DMS 273 treated with DMSO at 0.1 percent for 48 hours (cell line): ENCODE measurements around the gene MAFB.
"Not testable (repeated sequence)": the region's sequence is repeated elsewhere in the genome, so short reads cannot be mapped to it uniquely, and the experiment has no call there.

Experiments
- DNase-seq: peaks from one replicate; lab custom pipeline; 2025; lab: John Stamatoyannopoulos, UW

The MAFB gene

DNA sequence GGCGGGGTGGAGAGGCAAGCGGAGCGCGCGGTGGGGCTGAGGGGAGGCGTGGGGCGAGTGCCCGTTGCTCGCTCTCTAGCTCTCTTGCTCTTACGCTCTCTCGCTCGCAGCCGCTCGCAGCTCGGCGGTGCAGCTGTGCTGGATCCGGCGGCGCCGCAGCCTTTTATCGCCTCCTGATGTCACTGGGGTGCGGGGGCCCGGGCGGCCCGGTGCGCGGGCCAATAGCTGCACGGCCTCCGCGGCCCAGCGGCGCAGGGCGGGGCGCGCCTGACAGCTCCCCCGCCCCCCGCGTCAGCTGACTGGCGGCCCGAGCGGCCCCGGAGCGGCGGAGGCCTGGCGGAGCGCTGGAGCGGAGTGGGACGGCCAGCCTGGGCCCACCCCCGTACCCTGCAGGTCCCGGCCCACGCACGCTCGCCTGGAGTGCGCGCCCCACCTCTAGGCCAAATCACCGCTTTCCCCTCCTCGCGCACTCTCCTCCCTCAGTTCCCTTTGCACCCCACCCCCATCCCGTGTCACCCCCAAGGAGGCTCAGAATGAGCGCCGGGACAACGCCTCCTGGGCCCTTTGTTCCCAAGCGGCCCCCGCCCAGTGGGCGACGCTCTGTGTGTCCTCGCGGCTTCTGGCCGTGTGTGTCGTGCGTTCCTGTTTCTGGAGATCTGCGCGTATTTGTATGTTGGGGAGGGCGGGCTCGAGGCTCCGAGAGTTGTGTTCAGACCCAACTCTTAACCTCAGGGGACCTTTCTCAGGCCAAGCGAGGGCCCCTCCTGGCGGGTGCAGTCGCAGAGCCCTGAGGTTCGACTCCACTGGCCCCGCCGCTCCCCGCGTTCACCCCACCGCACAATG lies at the start of gene MAFB:
Gene MAFB (minus strand): TSS at position 137 of the 843 bp plus-strand sequence. CDS start 386 bp downstream, outside the sequence.
- peak; percentile 66 for DNase-seq

DNA sequence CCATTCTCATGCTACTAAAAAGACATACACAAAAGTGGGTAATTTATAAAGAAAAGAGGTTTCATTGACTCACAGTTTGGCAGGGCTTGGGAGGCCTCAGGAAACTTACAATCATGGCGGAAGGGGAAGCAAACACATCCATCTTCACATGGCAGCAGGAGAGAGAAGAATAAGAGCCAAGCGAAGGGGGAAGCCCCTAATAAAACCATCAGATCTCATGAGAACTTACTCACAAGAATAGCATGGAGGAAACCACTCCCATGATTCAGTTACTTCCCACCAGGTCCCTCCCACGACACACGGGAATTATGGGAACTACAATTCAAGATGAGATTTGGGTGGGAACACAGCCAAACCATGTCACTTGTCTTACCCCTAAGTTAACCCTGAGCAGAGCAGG lies 47.4 kb upstream of the MAFB start:
- DNase-seq: not testable (repeated sequence)

- no peak for DNase-seq
Measured at GRCh38 chr20:40728996-40729395, 40.0 kb upstream of the MAFB start.

- no peak for DNase-seq
Measured at GRCh38 chr20:40728470-40728869, 39.4 kb upstream of the MAFB start.

DNA sequence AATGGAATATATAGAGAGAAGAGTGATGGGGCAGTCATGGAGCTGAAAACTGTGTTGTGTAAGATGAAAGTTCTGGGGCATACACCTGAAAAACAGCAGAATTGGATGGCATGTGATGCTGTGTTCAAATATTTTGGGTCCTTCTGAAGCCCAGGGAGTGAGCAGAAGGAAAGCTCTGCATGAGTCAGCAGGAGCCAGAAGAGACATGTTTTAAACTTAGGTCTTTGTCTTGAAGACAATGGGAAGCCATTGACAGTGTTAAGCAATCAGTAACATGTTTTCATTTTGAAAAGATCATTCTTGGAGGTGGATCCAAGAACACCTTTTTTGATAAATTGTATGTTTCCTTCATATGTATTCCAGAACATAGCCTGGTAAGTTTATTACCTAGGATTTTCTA lies 38.9 kb upstream of the MAFB start:
- DNase-seq: no peak

GRCh38 chr20:40726776-40727175 lies 37.7 kb upstream of the MAFB start:
- no peak for DNase-seq

DNA sequence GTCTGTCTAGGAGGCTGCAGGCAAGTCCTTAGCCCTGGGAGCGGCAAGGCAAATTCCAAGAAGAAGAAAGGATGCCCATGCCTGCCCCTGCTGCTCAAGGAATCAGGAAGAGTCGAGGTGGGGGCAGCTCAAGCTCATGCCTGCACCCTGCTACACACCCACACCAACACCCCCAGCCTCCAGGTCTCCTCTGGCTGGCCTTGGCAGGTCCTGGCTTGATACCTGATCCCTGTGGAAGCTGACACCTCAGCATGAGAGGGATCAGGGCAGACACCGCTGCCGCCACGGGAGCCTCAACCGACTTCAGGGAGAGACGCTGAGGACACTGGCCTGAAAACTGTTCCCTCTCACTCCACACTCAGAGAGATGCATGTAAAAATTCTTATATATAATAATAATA lies 35.5 kb upstream of the MAFB start:
- no peak for DNase-seq

- no peak for DNase-seq
Measured at GRCh38 chr20:40720826-40721225, 31.8 kb upstream of the MAFB start.

GRCh38 chr20:40720099-40720498 lies 31.1 kb upstream of the MAFB start:
- no peak for DNase-seq

DNA sequence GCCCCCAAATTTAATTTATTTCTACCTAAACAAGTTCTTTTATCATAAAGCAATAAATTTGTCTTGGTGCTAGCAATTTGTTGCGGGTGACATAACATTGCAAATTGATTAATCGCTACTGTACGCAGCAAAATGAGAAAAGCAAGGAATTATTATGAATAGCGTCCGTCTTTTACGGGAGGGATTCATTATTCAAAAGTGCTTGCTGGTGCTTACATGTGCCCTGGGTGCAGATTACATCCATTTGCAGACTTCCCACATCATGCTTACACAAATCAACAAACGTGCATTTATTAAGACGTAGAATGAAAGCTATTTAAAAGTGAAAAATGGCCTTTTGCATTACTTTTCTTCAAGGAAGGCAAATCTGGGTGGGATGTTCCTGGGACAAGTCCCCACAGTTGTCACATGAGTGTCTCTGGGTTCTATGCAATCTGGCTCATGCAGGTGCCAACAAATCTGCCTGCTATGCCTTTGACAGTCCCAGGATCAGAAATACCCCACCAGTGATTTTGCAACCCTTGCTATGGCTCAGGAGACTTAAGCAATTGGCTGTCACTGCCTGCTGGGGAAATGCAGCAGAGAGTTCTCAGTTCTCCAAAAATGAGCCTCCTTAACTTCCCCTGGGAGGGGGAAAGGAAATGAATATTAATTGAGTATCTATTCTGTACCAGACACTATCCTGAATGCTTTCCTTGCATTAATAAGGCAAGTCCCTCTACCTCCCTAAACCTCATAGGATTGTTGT lies 30.1 kb upstream of the MAFB start:
- DNase-seq: no peak

- DNase-seq: no peak
Measured at GRCh38 chr20:40718214-40718977, 29.4 kb upstream of the MAFB start.

GRCh38 chr20:40717343-40717865 lies 28.4 kb upstream of the MAFB start:
- DNase-seq: no peak

DNA sequence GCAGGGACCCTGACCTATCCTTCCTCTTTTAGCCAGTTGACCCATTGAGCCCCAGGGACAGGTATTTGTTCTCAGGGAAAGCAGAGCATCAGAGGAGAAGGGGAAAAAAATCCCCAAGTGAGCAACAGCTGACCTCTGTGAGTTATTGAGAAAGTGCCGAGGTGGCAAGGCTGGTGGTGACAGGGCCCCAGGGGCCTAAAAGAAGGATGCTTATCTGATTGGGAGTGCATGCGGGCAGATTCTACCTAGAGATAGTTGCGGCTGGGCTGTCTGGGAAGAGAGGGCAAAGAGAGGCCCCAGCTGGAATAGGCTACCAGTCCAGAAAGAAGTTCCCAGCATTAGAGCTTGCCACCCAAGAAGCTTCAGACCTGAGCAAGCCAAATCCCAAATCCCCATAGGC lies 26.5 kb upstream of the MAFB start:
- no peak for DNase-seq

DNA sequence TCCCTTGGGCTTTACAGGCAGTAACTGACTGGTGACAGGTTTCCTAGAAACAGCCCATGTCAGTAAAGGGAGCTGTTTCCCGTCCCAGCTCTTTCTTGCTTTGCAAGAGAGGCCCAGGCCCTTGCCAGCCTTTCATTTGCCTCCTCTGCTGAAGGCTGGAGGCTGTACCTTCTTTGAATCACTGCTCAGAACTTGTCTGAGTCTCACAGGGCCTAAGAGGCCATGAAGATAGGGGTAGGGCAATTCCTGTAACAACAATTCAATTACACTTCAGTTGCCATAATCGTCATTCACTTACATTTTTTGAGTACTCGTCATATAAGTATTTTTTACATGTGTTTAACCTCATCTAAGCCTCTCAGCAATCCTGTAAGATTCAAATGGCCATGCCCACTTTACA lies 25.9 kb upstream of the MAFB start:
- no peak for DNase-seq

DNA sequence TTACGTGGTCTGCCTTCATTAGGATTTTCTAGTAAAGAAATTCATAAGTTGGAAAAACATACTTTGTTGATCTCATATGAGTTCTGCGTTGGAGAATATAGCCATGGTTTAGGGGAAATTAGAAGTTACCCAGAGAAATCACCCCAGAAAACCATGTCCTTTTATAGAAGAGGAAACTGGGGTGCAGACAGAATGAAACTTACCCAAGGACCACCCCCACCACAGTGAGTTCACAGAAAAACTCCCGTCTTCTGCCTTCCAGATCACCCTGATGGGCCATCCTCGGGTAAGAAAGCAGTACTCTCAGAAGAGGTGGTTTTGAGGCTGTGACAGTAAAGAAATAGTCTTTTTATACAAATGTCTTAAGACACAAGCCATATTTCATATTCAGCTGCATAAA lies 25.1 kb upstream of the MAFB start:
- no peak for DNase-seq

GRCh38 chr20:40713508-40713907 lies 24.5 kb upstream of the MAFB start:
- DNase-seq: no peak

- no peak for DNase-seq
Measured at GRCh38 chr20:40711079-40711478, 22.0 kb upstream of the MAFB start.

DNA sequence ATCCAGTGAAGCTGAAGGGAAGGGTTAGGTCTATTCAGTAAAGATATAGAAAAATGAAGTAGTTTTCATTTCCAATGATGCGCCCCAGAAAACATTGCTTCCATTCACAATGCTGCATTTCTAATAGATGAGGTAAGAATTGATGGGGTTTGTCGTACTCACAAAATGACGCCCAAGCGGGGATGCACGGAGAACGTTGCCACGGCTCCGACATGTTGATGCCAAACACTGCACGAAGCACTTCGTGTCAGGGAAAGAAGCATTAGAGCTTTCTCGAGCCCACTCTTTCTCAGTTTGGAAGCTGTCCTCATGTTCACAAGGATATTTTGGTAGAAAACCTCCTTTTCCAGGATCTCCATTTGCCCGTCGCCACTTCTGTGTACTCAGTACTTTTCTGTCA lies 21.6 kb upstream of the MAFB start:
- DNase-seq: no peak

GRCh38 chr20:40706977-40707582 lies 18.0 kb upstream of the MAFB start:
- DNase-seq: no peak

- no peak for DNase-seq
Measured at GRCh38 chr20:40705413-40705812, 16.4 kb upstream of the MAFB start.

GRCh38 chr20:40704828-40705227 lies 15.8 kb upstream of the MAFB start:
- DNase-seq: no peak

DNA sequence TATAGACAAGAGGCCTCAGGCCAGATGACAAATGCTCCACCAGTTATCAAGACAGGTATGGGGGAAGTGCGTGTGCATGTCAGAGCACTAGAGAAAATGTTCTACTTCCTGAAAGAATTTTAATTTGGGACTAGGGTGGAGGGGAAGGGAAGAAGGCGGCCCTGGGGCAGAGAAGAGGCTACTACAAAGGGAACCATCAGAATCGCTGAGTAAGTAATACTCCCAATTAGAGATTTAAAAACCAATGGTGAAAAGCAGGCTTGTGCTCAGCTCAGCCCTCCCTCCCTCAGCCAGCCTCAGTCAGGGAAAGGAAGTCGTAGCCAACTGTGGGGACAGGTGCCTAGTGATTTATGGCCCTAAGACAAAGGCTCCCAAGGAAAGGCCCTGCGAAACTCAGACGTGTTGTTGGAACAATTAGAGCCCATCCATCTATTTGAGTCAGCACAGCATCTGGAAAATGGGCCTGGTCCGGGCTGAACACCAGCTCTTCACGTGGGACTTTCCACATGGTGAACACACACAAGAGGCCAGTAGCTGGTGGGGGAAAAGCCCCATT lies 15.0 kb upstream of the MAFB start:
- DNase-seq: no peak
